Neural cell (in vitro differentiated cells): ENCODE measurements around the gene ACOX1.

ENCODE experiments used
- EZH2 ChIP-seq: fragments of 200-600, 300-800 bp; shearing (Covaris generic), sonication (generic); IDR thresholded peaks from 2 replicates; pipeline ENCODE4 v1.6.1; 2014; ENCODE audit warnings: antibody characterized with exemption, low read length, borderline replicate concordance, mild to moderate bottlenecking; ENCODE audit not compliant: insufficient read depth, poor library complexity, severe bottlenecking
- POLR2AphosphoS5 ChIP-seq: IDR thresholded peaks from 2 replicates; pipeline ENCODE4 v1.6.1; 2012
- RAD21 ChIP-seq: fragments of 450-650 bp; conservative IDR thresholded peaks from 2 replicates; pipeline ENCODE4 v1.6.1; 2014; ENCODE audit warnings: antibody characterized with exemption, mild to moderate bottlenecking, moderate library complexity
- TF ChIP-seq, protein P1 (sequence below): IDR thresholded peaks from 2 replicates; pipeline ENCODE4 v1.6.1; 2012; ENCODE audit warnings: borderline replicate concordance
- TF ChIP-seq, protein P2 (sequence below): fragments of 450-650 bp; IDR thresholded peaks from 2 replicates; pipeline ENCODE4 v1.5.1; 2014; ENCODE audit warnings: antibody characterized with exemption, mild to moderate bottlenecking, moderate library complexity; ENCODE audit not compliant: poor library complexity, severe bottlenecking

DNA sequence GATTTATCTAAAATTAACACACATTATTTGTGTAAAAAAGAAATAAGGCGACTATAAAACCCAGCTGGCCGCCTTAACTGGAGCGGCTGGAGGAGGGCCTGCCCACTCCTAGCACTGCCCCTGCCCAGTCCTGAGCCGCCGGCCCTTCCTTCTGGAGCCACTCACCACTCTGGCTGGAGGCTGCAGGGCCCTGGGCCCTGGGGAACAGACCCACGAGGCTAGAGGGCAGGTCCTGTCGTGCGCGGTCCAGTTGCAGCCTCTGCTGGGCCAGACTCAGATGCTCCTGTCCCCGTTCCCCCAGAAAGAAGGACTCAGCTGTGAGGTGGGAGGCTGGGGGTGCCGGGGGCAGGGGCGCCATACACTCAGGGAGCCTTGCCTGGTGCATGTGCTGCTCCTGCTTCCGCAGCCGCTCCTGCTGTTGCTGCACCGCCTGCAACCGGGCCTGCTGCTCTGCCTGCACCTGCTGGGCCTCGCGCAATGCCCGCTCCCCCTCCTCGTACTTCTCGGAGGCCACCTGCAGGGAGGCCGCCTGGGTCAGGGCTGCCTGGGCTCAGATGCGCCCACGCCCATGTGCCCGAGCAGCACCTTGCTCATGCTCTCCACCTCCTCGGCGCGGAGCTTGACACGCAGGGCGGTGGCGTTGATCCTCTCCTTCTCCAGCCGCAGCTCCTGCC lies 65.3 kb downstream of the ACOX1 start:
- TF ChIP-seq, protein P1, sequence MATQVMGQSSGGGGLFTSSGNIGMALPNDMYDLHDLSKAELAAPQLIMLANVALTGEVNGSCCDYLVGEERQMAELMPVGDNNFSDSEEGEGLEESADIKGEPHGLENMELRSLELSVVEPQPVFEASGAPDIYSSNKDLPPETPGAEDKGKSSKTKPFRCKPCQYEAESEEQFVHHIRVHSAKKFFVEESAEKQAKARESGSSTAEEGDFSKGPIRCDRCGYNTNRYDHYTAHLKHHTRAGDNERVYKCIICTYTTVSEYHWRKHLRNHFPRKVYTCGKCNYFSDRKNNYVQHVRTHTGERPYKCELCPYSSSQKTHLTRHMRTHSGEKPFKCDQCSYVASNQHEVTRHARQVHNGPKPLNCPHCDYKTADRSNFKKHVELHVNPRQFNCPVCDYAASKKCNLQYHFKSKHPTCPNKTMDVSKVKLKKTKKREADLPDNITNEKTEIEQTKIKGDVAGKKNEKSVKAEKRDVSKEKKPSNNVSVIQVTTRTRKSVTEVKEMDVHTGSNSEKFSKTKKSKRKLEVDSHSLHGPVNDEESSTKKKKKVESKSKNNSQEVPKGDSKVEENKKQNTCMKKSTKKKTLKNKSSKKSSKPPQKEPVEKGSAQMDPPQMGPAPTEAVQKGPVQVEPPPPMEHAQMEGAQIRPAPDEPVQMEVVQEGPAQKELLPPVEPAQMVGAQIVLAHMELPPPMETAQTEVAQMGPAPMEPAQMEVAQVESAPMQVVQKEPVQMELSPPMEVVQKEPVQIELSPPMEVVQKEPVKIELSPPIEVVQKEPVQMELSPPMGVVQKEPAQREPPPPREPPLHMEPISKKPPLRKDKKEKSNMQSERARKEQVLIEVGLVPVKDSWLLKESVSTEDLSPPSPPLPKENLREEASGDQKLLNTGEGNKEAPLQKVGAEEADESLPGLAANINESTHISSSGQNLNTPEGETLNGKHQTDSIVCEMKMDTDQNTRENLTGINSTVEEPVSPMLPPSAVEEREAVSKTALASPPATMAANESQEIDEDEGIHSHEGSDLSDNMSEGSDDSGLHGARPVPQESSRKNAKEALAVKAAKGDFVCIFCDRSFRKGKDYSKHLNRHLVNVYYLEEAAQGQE = no peak
- TF ChIP-seq, protein P2, sequence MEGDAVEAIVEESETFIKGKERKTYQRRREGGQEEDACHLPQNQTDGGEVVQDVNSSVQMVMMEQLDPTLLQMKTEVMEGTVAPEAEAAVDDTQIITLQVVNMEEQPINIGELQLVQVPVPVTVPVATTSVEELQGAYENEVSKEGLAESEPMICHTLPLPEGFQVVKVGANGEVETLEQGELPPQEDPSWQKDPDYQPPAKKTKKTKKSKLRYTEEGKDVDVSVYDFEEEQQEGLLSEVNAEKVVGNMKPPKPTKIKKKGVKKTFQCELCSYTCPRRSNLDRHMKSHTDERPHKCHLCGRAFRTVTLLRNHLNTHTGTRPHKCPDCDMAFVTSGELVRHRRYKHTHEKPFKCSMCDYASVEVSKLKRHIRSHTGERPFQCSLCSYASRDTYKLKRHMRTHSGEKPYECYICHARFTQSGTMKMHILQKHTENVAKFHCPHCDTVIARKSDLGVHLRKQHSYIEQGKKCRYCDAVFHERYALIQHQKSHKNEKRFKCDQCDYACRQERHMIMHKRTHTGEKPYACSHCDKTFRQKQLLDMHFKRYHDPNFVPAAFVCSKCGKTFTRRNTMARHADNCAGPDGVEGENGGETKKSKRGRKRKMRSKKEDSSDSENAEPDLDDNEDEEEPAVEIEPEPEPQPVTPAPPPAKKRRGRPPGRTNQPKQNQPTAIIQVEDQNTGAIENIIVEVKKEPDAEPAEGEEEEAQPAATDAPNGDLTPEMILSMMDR = no peak
- TF ChIP-seq EZH2 (no peak), POLR2AphosphoS5 (no peak), RAD21 (no peak)
